Retinal pigment epithelial cell (primary cell): ENCODE results near the gene ZDHHC12.

Experiments
- DNase-seq: peaks from one replicate; pipeline ENCODE4 v3.0.0-alpha.2; 2010; ENCODE audit warnings: low read depth
- H3K4me3 ChIP-seq: 2 replicates; pipeline ENCODE4 v1.5.1; 2011; ENCODE audit warnings: mild to moderate bottlenecking, low read length, control low read depth, moderate library complexity
- CTCF ChIP-seq: conservative IDR thresholded peaks from 2 replicates; pipeline ENCODE4 v1.5.1; 2011; ENCODE audit warnings: low read depth, low read length, control low read depth, inconsistent platforms

The ZDHHC12 gene

GRCh38 chr9:128716581-128717254, 7.2 kb downstream of the ZDHHC12 start:
- no peak for DNase-seq
- no peak overlapping the region for H3K4me3 ChIP-seq
- no peak for TF ChIP-seq CTCF

- DNase-seq = no peak
- no peak for TF ChIP-seq CTCF
- H3K4me3 ChIP-seq = no peak overlapping the region
These were observed 8.5 kb downstream of the ZDHHC12 start for GRCh38 chr9:128715436-128715750.

- TF ChIP-seq CTCF = no peak
- no peak overlapping the region for H3K4me3 ChIP-seq
- no peak for DNase-seq
These were observed 9.1 kb downstream of the ZDHHC12 start for GRCh38 chr9:128714586-128715435.

- no peak for DNase-seq
- H3K4me3 ChIP-seq = no peak overlapping the region
- TF ChIP-seq CTCF = no peak
These were observed 9.9 kb downstream of the ZDHHC12 start for GRCh38 chr9:128713941-128714573.

GRCh38 chr9:128713411-128713780, 10.5 kb downstream of the ZDHHC12 start:
- DNase-seq = no peak
- H3K4me3 ChIP-seq = no peak overlapping the region
- no peak for TF ChIP-seq CTCF

- DNase-seq = no peak
- no peak for TF ChIP-seq CTCF
- H3K4me3 ChIP-seq = no peak overlapping the region
These were observed 11.2 kb downstream of the ZDHHC12 start for GRCh38 chr9:128712451-128713410.
